Mesothelial cell of epicardium (in vitro differentiated cells): ENCODE results near the gene GNAI3. TPM values are rescaled to one million over a fixed set of nuclear protein-coding genes. Genes with fewer than 3 reads are reported as not detected.

ENCODE experiments used
- DNase-seq, 2 experiments: peaks; one replicate each; pipeline ENCODE4 v3.0.0; 2021; ENCODE audit warnings: low spot score in 2 of 2; ENCODE audit not compliant: unreplicated experiment in 2 of 2
- H3K27ac Mint-ChIP-seq: 2 replicates; pipeline ENCODE4 v1.8.0; 2021; ENCODE audit warnings: mixed read lengths
- H3K27me3 Mint-ChIP-seq: 2 replicates; pipeline ENCODE4 v1.8.0; 2021; ENCODE audit warnings: low read depth, mixed read lengths
- H3K36me3 Mint-ChIP-seq: 2 replicates; pipeline ENCODE4 v1.8.0; 2021; ENCODE audit warnings: mixed read lengths
- H3K4me1 Mint-ChIP-seq: 2 replicates; pipeline ENCODE4 v1.8.0; 2021; ENCODE audit warnings: mixed read lengths
- H3K4me3 Mint-ChIP-seq: 2 replicates; pipeline ENCODE4 v1.8.0; 2021; ENCODE audit warnings: mild to moderate bottlenecking, moderate library complexity, mixed read lengths
- H3K9me3 Mint-ChIP-seq: 2 replicates; pipeline ENCODE4 v1.8.0; 2021; ENCODE audit warnings: mixed read lengths
- total RNA-seq: library from RNA; stranded (reverse); gene quantifications from 3 replicates; pipeline ENCODE4 v1.2.1, GENCODE V29; 2021
- TF ChIP-seq, protein P1 (sequence below): fragments of 200-600 bp; sonication (generic); IDR thresholded peaks from one replicate; pipeline ENCODE4 v1.5.0; 2021; ENCODE audit warnings: antibody characterized with exemption; ENCODE audit not compliant: unreplicated experiment

Gene GNAI3
- total RNA-seq, 1 donor from 2014 or later, result 8.2 TPM

DNA sequence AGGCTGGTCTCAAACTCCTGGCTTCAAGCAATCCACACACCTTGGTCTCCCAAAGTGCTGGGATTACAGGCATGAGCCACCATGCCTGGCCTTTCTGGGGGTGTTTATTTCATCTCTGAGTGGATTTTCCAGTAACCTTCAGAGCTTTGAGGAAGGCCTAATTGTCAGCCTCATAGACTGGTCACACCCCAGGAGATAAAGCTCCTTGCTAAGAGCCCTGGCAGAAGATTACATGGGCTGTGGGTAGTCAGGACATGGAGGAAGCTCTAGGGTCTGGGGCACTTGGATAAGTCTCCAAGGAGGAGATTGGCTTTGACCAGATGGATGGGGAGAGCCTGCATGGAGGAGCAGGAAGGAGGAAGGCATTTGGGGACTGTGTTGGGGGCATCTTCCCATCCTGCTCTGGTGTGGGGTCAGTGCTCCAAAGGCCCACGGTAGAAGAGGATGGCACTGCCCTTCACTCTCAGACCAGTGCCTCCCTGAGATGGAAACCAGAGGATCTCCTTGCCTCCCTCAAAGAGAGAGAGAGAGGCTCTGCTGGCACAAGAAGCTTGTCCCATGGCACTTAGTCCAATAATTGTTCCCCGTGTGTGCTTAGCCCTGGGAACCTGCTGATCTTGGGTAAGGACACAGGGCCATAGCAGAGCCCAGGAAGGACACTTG, 92.8 kb downstream of the GNAI3 start:
- Mint-ChIP-seq H3K9me3 (peaks cover 4% of the 10 kb centered on the region), H3K27me3 (no peaks in the 10 kb centered on the region), H3K4me1 (peaks cover 30% of the 10 kb centered on the region), H3K36me3 (no peaks in the 10 kb centered on the region), H3K4me3 (no peak overlapping the region), H3K27ac (no peak overlapping the region)
- no peak for DNase-seq
- TF ChIP-seq, protein P1, sequence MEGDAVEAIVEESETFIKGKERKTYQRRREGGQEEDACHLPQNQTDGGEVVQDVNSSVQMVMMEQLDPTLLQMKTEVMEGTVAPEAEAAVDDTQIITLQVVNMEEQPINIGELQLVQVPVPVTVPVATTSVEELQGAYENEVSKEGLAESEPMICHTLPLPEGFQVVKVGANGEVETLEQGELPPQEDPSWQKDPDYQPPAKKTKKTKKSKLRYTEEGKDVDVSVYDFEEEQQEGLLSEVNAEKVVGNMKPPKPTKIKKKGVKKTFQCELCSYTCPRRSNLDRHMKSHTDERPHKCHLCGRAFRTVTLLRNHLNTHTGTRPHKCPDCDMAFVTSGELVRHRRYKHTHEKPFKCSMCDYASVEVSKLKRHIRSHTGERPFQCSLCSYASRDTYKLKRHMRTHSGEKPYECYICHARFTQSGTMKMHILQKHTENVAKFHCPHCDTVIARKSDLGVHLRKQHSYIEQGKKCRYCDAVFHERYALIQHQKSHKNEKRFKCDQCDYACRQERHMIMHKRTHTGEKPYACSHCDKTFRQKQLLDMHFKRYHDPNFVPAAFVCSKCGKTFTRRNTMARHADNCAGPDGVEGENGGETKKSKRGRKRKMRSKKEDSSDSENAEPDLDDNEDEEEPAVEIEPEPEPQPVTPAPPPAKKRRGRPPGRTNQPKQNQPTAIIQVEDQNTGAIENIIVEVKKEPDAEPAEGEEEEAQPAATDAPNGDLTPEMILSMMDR, result no peak

DNA sequence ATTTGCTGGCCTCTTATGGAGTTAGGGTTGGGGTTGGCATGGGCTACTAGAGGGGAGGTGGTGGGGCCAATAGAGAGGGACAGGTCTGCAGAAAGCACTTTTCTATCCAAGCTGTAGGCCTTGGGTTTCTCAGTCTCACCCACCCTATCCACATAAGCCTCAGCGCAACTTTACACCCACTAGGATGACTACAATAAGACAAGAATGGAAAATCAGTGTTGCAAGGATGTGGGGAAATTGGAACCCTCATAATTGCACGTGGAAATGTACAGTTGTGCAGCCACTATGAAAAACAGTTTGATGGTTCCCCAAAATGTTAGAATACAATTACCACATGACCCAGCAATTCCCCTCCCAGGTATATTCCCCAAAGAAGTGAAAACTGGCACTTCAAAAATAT, 93.4 kb downstream of the GNAI3 start:
- Mint-ChIP-seq H3K9me3 (peaks cover 4% of the 10 kb centered on the region), H3K4me3 (no peak overlapping the region), H3K36me3 (no peaks in the 10 kb centered on the region), H3K27me3 (no peaks in the 10 kb centered on the region), H3K4me1 (peaks cover 24% of the 10 kb centered on the region), H3K27ac (no peak overlapping the region)
- DNase-seq, result no peak
- TF ChIP-seq, protein P1, result no peak

DNA sequence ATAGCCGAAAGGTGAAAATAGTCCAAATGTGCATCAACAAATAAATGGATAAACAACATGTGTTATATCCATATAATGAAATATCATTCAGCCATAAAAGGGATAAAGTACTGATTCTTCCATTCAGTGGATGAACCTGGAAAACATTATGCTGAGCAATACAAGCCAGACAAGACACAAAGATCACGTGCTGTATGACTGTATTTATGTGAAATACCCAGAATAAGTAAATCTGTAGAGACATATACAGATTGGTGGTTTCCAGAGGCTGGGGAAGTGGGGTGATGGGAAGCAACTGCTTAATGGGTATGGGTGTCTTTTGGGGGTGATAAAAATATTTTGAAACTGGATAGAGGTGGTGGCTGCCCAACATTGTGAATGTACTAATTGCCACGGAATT, 94.2 kb downstream of the GNAI3 start:
- TF ChIP-seq, protein P1, result no peak
- Mint-ChIP-seq H3K27ac (no peak overlapping the region), H3K36me3 (peaks cover 1% of the 10 kb centered on the region), H3K9me3 (peaks cover 7% of the 10 kb centered on the region), H3K4me1 (peaks cover 24% of the 10 kb centered on the region), H3K27me3 (no peaks in the 10 kb centered on the region), H3K4me3 (no peak overlapping the region)
- no peak for DNase-seq

DNA sequence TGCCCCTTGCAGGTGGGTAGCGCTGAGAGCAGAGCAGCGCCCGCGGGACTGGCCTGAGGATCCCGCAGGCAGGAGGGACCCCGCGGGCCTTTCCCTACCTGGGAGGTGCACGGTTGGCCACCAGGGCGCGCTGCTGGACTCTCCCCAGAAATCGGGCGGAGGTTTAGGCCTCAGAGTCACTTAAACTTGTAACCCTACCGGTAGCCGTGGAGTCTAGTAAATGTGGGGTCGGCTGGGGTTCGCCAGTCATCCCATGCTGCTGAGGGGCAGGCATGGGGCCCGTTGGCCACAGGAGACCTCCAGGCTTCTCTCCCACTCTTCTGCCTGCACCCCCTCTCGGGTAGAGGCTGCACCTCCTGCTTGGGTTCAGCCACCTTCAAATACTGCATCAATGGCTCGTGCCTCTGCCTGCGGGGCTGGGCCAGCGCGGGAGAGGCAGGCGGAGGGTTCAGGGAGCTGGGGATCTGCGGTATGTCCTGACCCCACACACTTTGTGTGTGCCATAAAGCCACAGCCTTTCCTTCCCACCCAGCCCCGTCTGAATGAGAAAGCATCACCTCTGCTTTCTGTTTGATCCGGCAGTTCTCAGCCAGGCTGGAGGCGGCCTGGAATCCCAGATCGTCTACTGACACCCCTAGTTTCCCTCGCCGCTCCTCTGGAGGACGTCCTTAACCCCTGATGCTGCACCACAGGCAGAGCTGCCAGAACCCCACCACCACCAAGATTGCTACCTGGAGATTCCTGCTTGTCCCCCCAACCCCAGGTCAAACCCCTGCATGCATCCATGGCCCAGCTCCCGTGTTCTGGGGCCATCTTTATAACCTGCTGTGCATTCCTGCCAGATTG, 95.2 kb downstream of the GNAI3 start:
- TF ChIP-seq, protein P1, result peak; percentile 80
- H3K9me3 Mint-ChIP-seq, result peaks cover 10% of the 10 kb centered on the region
- H3K27ac Mint-ChIP-seq, result peak overlapping the region; percentile 94
- peaks cover 1% of the 10 kb centered on the region for H3K36me3 Mint-ChIP-seq
- H3K4me3 Mint-ChIP-seq, result peak overlapping the region; percentile 24
- no peaks in the 10 kb centered on the region for H3K27me3 Mint-ChIP-seq
- H3K4me1 Mint-ChIP-seq, result peaks cover 24% of the 10 kb centered on the region
- DNase-seq, result peak; percentile 75 to 90

DNA sequence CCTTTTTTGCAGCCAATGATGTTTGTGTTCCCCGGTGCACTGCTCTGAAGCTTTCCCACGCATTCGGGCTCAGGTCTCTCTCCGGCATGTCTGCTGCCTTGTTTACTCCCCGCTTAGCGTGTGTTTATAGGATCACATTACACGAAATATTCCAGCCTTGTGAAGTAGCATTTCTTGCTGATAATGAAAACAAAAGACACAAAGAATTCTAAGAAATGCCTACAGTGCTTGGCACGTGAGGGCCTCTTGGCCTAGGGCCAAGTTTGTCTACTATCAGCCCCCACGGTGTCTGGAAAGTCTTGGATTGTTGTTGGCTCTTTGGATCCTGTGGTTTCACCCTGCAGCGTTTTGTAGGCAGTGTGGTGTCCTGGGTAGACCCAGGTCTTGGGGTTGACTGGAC, 96.3 kb downstream of the GNAI3 start:
- H3K4me1 Mint-ChIP-seq, result peaks cover 24% of the 10 kb centered on the region
- peaks cover 10% of the 10 kb centered on the region for H3K9me3 Mint-ChIP-seq
- peaks cover 1% of the 10 kb centered on the region for H3K36me3 Mint-ChIP-seq
- no peak for DNase-seq
- H3K4me3 Mint-ChIP-seq, result peak overlapping the region; percentile 1
- peak overlapping the region; percentile 94 for H3K27ac Mint-ChIP-seq
- TF ChIP-seq, protein P1, result no peak
- no peaks in the 10 kb centered on the region for H3K27me3 Mint-ChIP-seq
